Sigmoid colon (tissue), 7 donors: ENCODE data around the gene CYP2C9. TPM values are rescaled to one million over a fixed set of nuclear protein-coding genes. Genes with fewer than 3 reads are reported as not detected.
"Not testable (repeated sequence)": the region's sequence is repeated elsewhere in the genome, so short reads cannot be mapped to it uniquely, and the experiment has no call there.

ENCODE experiments used
- DNase-seq: peaks from one replicate; pipeline ENCODE4 v3.0.0-alpha.2; 2019
- H3K27ac ChIP-seq, 4 donors: fragments of 200-600 bp; sonication (generic); one replicate each; pipeline ENCODE4 v1.5.1; 2016 to 2019; ENCODE audit warnings: mild to moderate bottlenecking in 1 of 4
- H3K27me3 ChIP-seq, 3 donors: fragments of 200-600 bp; sonication (generic); one replicate each; pipeline ENCODE4 v1.5.1; 2019; ENCODE audit warnings: mild to moderate bottlenecking in 1 of 3
- H3K36me3 ChIP-seq, 4 donors: fragments of 200-600 bp; sonication (generic); one replicate each; pipeline ENCODE4 v1.5.1; 2016 to 2019
- H3K4me1 ChIP-seq, 4 donors: fragments of 200-600 bp; sonication (generic); one replicate each; pipeline ENCODE4 v1.5.1; 2017 to 2019
- H3K4me3 ChIP-seq, 4 donors: fragments of 200-600 bp; sonication (generic); one replicate each; pipeline ENCODE4 v1.5.1; 2017 to 2019; ENCODE audit warnings: mild to moderate bottlenecking in 2 of 4, moderate library complexity in 1 of 4
- H3K9me3 ChIP-seq, 4 donors: fragments of 200-600 bp in 3 of 4; sonication (generic) in 3 of 4; one replicate each; pipeline versions ENCODE4 v1.5.1 to v1.6.1; 2013 to 2019
- EP300 ChIP-seq, 4 donors: sonication (generic); formaldehyde crosslinking; IDR thresholded peaks; one replicate each; pipeline ENCODE4 v1.6.1; 2017; ENCODE audit warnings: antibody characterized with exemption in 4 of 4
- POLR2A ChIP-seq, 2 donors: fragments of 450-650 bp; IDR thresholded peaks; one replicate each; pipeline ENCODE4 v1.6.1; 2016; ENCODE audit warnings: antibody characterized with exemption in 2 of 2, mild to moderate bottlenecking in 2 of 2, moderate library complexity in 2 of 2
- POLR2AphosphoS5 ChIP-seq, 4 donors: sonication (generic); formaldehyde crosslinking; IDR thresholded peaks; one replicate each; pipeline ENCODE4 v1.6.1; 2017; ENCODE audit warnings: antibody characterized with exemption in 4 of 4
- WGBS, 2 donors: extraction: QIAGEN DNeasy Blood & Tissue Kit; methylation state at CpG; one replicate each; pipeline ENCODE4 v1.1.7; 2013; 5-methylcytosine and 5-hydroxymethylcytosine counted together
- intact Hi-C: fragments of 100-400 bp; cut with DNase I; formaldehyde crosslinking; loops from one replicate; pipeline ENCODE4 v1.15.1; 2023
- polyA plus RNA-seq, 3 donors: library from polyadenylated mRNA; stranded (reverse); fragments of 200-250 nt; gene quantifications; one replicate each; pipeline ENCODE4 v1.2.3, GENCODE V29; 2013
- total RNA-seq, 4 donors: library from RNA; depleted of rRNA; stranded (reverse); fragments of >200 nt; gene quantifications; one replicate each; pipeline ENCODE4 v1.1.0, GENCODE V29; 2016
- TF ChIP-seq, protein P1 (sequence below), 4 experiments: fragments of 450-650 bp in 3 of 4; fragments of 200-600 bp in 1 of 4; IDR thresholded peaks; one replicate each; pipeline ENCODE4 v1.5.1; 2016 to 2019; ENCODE audit warnings: antibody characterized with exemption in 4 of 4, mild to moderate bottlenecking in 3 of 4, moderate library complexity in 2 of 4
- donor health status: healthy with polysubstance abuse.
- donor health status: Bipolar disorder and iron deficiency.
- donor health status: healthy.

The CYP2C9 gene
- total and polyA plus RNA-seq, 7 donors: 2.5 TPM; not detected in 6

DNA sequence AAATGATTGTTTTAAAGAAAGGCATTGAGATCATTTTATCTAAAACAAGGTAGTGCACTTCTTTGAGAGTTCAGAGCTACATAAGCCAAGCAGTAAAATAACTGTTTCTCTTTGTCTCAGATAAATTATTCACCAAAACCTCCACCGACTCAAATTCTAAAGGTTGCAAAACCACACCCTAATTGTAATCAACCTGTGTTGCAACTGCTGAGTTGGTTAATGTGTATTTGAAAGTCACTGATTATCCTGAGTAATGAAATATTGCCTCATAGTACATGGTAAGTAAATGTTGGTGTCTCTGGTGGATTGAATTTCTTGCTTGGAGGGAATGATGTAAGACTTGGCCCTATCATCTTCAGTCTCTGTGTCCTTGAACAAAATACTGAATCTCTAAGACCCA is 35.9 kb upstream of the CYP2C9 start:
- TF ChIP-seq, protein P1, sequence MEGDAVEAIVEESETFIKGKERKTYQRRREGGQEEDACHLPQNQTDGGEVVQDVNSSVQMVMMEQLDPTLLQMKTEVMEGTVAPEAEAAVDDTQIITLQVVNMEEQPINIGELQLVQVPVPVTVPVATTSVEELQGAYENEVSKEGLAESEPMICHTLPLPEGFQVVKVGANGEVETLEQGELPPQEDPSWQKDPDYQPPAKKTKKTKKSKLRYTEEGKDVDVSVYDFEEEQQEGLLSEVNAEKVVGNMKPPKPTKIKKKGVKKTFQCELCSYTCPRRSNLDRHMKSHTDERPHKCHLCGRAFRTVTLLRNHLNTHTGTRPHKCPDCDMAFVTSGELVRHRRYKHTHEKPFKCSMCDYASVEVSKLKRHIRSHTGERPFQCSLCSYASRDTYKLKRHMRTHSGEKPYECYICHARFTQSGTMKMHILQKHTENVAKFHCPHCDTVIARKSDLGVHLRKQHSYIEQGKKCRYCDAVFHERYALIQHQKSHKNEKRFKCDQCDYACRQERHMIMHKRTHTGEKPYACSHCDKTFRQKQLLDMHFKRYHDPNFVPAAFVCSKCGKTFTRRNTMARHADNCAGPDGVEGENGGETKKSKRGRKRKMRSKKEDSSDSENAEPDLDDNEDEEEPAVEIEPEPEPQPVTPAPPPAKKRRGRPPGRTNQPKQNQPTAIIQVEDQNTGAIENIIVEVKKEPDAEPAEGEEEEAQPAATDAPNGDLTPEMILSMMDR (IDR thresholded peaks at IDR 0.05): no peak
- no peak for TF ChIP-seq POLR2A (IDR thresholded peaks at IDR 0.05)
- H3K36me3 ChIP-seq: no peaks in the 10 kb centered on the region
- no peaks in the 10 kb centered on the region for H3K4me1 ChIP-seq
- no peaks in the 10 kb centered on the region for H3K27me3 ChIP-seq
- intact Hi-C loops: no loop called here
- WGBS, 2 donors: 0% methylated on average over 1 of the region's 1 CpG
- peaks cover 0 to 3% (median under 1%) of the 10 kb centered on the region in 4 donors for H3K9me3 ChIP-seq
- H3K27ac ChIP-seq: no peak overlapping the region
- no peak overlapping the region for H3K4me3 ChIP-seq
- DNase-seq: no peak

DNA sequence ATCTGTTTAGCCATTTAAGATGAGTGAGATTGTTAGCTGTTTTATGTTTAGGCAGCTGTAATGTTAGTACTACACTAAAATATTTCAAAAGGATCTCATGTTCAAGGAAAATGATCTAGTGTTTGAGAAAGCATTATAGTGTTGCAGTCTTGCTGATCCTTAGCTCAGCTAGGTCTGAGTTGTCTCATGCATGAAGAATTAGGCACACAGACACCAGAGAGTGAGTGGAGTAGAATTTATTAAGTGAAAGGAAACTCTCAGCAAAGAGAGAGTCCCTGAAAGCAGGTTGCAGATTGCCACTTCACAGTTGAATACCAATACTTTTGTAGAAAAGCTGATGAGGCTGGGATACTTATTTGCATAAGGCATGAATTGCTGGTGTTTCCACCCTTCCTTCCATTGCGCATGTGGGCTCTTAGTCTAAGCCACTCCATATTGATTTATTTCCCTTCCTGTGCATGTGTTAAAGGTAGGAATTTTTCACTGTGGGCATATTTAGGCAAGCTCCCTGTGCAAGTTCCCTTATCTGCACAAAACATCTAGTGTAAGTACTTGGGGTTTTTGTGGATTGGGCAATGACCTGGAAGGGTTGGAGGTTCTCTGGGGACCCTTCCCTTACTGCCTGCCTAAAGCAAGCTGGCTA is 33.8 kb upstream of the CYP2C9 start:
- DNase-seq, H3K36me3 ChIP-seq, H3K4me1 ChIP-seq, H3K4me3 ChIP-seq, H3K27ac ChIP-seq, intact Hi-C loops, H3K9me3 ChIP-seq, H3K27me3 ChIP-seq: not testable (repeated sequence)
- 51 to 84% methylated on average over 1 of the region's 1 CpG for WGBS, 2 donors

DNA sequence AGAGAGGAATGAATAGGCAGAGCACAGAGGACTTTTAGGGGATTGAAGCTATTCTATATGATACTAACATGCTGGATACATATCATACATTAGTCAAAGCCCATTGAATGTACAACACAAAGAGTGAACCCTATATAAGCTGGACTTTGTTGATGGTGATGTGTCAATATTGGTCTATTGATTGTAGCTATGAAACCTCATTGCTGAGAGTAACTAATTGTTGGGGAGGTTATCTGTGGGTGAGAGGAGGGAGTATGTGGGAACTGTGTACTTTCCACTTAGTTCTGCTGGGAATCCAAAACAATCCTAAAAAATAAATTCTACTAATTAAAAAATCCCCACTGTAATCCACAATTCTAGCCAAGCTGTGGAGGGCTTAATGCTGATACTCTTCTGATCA is 22.0 kb upstream of the CYP2C9 start:
- peaks cover 0 to 2% (median 0%) of the 10 kb centered on the region in 4 donors for H3K9me3 ChIP-seq
- H3K36me3 ChIP-seq: no peaks in the 10 kb centered on the region
- no peak overlapping the region for H3K4me3 ChIP-seq
- DNase-seq: no peak
- TF ChIP-seq EP300 (IDR thresholded peaks at IDR 0.05) (no peak), POLR2A (IDR thresholded peaks at IDR 0.05) (no peak), POLR2AphosphoS5 (IDR thresholded peaks at IDR 0.05) (no peak)
- TF ChIP-seq, protein P1 (IDR thresholded peaks at IDR 0.05): no peak
- intact Hi-C loops: no loop called here
- H3K4me1 ChIP-seq: no peaks in the 10 kb centered on the region
- H3K27me3 ChIP-seq: no peaks in the 10 kb centered on the region
- H3K27ac ChIP-seq: no peak overlapping the region

DNA sequence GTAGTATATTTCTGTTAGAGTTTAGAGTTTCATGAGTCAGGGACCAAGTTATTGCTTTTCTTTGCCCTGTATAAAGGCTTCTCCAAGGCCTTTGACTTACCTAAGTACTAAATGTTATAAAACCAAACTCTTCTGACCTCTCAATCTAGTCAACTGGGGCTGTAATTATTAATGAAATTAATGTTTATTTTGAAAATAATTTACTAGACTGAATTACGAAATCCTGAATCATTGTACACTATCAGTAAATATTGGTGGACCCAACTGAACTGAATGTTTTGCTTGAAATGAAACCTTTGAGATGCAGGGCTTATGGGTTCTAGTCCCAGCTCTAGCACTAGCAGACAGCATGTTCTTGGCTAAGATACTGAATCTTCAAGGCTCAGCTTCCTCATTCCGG is 1.7 kb upstream of the CYP2C9 start:
- TF ChIP-seq EP300 (IDR thresholded peaks at IDR 0.05) (no peak), POLR2AphosphoS5 (IDR thresholded peaks at IDR 0.05) (no peak), POLR2A (IDR thresholded peaks at IDR 0.05) (no peak)
- TF ChIP-seq, protein P1 (IDR thresholded peaks at IDR 0.05): no peak
- no peaks in the 10 kb centered on the region for H3K27me3 ChIP-seq
- no peaks in the 10 kb centered on the region for H3K36me3 ChIP-seq
- H3K27ac ChIP-seq: no peak overlapping the region
- H3K9me3 ChIP-seq: peaks cover 0 to under 1% (median 0%) of the 10 kb centered on the region in 4 donors
- WGBS, 2 donors: 74 to 86% methylated on average over 2 of the region's 2 CpGs
- DNase-seq: no peak
- no peak overlapping the region for H3K4me3 ChIP-seq
- intact Hi-C loops: no loop called here
- H3K4me1 ChIP-seq: no peaks in the 10 kb centered on the region

DNA sequence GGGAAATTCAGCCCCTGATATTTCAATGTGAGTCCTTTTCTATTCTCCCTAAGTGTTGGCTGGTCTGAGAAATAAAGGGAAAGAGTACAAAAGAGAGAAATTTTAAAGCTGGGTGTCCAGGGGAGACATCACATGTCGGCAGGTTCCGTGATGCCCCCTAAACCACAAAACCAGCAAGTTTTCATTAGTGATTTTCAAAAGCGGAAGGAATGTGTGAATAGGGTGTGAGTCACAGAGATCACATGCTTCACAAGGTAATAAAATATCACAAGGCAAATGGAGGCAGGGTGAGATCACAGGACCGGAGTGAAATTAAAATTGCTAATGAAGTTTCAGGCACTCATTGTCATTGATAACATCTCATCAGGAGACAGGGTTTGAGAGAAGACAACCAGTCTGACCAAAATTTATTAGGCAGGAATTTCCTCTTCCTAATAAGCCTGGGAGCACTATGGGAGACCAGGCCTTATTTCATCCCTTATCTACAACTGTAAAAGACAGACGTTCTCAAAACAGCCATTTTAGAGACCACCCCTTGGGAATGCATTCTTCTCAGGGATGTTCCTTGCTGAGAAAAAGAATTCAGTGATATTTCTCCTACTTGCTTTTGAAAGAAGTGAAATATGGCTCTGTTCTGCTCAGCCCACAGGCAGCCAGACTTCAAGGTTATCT is 5.1 kb downstream of the CYP2C9 start:
- H3K9me3 ChIP-seq, H3K4me1 ChIP-seq, DNase-seq, H3K36me3 ChIP-seq, H3K27me3 ChIP-seq, intact Hi-C loops, H3K27ac ChIP-seq, H3K4me3 ChIP-seq: not testable (repeated sequence)
- WGBS, 2 donors: 80 to 88% methylated on average over 5 of the region's 5 CpGs

DNA sequence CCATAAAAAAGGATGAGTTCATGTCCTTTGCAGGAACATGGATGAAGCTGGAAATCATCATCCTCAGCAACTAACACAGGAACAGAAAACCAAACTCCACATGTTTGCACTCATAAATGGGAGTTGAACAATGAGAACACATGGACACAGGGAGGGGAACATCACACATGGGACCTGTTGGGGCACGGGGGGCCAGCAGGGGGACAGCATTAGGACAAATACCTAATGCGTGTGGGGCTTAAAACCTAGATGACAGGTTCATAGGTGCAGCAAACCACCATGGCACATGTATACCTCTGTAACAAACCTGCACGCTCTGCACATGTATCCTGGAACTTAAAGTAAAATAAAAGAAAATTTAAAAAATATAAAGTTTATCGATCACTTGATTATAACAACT is 7.7 kb downstream of the CYP2C9 start:
- H3K36me3 ChIP-seq, H3K4me1 ChIP-seq, H3K9me3 ChIP-seq, H3K27ac ChIP-seq, H3K4me3 ChIP-seq, intact Hi-C loops, H3K27me3 ChIP-seq, DNase-seq: not testable (repeated sequence)
- WGBS, 2 donors: 94 to 97% methylated on average over 4 of the region's 4 CpGs
